ENCODE results near the gene NR1H2.
"Not testable (repeated sequence)": the region's sequence is repeated elsewhere in the genome, so short reads cannot be mapped to it uniquely, and the experiment has no call there.

NR1H2 gene

DNA sequence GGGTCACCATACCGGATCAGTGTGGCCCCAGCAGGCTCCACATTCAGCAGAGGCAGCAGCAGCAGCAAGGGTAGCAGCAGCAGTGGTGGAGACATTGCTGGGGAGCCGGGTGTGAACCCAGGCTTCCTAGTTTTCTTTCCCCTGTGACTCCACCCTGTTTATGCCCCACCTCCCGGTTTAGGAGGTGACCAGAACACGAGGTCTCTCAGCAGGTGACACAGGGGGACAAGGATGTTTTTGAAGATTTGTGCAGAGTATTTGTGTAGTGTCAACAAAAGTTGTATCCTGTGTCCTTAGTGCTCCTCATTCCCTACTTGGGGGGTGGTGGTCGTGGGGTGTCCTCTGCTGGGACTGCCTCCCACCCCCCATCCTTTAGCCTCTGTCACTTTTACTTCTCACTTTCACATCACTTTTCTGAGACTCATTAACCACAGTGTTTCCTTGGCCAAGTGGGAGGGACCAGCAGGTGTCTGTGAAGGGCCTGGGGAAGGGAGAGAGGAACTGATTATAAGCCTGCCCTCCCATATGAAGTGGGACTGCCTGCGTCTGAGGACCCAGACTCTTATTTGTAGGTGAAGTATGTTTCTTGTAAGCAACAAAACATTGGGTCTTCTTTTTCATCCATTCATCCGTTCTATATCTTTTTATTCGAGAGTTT, 31.5 kb upstream of the NR1H2 start:
- DNase-seq (ENCODE audit: low read depth, low spot score), result no peak

DNA sequence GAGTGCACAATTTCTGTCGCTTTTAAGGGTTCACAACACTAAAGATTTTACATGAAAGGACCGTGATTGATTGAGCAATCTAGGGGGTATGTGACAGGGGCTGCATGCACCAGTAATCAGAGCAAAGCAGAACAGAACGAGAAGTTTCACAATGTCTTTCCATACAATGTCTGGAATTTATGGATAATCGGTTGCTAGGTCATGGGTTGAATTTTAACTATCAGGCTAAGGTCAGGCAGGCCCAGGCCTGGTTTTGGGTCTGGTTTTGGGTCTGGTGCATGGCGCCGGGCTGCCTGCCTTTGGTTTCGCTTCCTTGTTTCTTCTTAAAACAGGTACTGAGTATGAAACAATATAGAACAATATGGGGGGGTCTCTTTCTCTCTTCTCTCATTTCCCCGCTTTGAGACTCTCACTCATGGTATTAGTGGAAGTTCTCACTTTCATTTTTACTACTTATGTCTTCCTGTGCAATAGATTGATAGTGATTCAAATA, 29.1 kb upstream of the NR1H2 start:
- DNase-seq (ENCODE audit: low read depth, low spot score), result not testable (repeated sequence)

DNA sequence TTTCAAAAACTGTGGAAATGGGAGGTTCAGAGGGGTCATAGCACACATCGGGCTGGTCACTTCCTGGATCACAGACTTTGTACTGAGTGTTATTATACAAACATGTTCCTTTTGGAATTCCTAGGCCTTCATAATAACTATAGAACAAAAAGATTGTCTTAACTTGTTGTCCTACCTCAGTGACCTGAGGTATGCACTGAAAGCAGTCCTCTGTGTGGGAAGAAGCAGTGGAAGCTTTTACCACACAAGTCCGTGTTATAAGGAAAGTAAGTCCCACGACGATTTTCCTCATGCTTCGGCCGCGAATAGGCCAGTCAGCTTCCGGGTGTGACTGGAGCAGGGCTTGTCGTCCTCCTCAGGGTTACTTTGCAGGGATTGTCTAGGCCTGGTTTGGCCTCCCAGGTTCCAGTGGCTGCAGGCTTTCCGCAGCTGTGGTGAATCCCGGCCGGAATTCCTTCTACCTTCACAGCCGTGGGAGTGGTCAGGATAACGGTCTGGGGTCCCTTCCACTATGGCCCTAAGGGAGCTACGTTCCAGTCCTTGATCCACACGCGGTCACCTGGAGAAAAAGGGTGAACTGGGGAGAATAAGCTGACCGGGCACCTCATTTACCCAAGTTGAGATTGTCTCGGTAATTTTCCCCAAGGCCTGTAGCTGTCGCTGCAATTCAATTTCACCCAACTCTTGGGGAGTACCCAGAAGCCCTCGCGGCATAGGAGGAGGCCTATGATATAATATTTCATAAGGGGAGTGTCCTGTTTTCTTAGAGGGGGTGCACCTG, 26.8 kb upstream of the NR1H2 start:
- DNase-seq (ENCODE audit: low read depth, low spot score), result no peak

DNA sequence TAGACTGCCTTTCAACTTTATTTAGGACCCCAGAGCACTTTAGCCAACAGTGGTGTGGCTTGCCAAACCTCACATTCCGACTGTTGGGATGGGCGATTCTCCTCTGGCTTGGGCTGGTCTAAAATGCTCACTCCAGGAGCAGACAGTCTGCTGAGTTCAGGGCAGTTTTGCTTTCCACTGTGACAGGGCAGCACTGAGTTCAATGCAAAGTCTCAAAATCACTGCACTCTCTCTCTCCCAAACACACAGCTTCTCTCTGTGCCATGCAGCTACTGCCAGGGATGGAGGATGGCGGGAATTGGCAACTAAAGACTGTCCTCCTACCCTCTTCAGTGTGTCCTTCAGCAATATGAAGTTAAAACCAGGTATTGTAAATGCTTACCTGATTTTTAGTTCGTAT, 24.0 kb upstream of the NR1H2 start:
- no peak for DNase-seq (ENCODE audit: low read depth, low spot score)

DNA sequence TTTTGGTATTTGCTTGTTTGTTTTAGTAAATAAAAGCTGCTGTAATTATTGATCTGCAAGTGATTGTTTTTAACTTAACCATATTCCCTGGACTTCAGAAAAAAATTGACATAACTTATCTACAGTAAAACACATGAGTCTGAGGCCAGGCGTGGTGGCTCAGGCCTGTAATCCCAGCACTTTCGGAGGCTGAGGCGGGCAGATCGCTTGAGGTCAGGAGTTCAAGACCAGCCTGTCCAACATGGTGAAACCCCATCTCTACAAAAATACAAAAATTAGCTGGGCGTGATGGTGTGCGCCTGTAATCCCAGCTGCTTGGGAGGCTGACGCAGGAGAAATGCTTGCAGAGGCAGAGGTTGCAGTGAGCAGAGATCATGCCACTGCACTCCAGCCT, 22.8 kb upstream of the NR1H2 start:
- not testable (repeated sequence) for DNase-seq (ENCODE audit: low read depth, low spot score)

DNA sequence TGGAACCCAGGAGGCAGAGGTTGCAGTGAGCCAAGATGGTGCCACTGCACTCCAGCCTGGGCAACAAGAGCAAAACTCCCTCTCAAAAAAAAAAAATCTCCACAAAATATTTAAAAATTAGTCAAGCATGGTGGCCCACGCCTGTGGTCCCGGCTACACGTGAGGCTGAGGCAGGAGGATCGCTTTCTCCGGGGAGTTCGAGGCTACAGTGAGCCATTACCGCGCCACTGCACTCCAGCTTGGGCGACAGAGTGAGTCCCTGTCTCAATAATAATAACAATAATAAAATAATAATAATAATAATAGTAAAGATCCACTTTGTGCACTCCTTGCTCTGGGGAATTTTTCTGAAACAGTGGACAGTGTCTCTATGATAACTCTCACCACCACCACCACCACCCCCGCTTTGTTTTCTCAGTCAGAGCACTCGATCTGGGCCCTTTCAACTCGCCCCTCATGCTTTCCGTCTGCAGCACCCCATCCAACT, 19.5 kb upstream of the NR1H2 start:
- no peak for DNase-seq (ENCODE audit: low read depth, low spot score)

DNA sequence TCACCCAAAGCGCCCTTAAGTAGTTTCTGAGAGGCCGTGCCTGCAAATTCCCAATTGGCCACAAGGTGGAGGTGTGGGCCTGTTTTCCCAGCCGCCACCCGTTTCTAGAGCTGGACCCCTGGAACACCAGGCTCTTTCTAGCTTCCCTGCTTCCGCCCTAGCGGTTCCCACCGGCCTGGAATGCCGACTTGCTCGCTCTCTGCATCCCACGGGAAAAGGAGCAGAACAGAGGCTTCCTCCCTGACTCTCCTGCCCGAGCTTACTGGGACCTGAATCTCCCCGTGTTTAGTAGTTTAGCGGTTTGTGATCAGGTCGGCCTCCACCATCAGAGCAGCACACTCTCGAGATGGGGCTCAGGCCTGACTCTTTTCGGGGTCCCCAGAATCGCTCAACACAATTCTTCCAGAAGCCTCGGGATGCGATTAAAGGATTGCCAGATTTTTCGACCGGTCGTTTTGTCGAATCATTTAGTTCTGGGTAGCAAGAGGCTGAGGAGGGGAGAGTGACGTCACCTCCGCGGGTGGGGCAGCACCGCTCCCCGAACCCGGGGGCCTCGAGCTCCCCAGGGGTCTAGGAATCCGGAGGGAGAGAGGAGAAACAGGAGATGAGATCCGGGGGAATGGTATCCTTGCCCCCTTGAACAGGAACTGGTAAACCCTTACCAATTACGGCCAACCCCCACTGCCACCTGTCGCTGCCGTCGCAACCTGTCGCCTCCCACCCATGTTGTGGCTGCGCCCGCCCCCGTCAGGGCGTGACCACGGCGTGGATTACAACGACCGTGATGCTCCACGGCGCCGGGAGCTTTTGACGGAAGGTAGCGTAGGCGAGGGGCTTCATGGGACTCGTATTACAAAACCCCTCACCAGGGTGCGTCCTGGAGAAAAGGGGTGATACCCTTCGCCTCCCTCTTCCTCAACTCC, 18.8 kb upstream of the NR1H2 start:
- DNase-seq (ENCODE audit: low read depth, low spot score), result peak; percentile 78

DNA sequence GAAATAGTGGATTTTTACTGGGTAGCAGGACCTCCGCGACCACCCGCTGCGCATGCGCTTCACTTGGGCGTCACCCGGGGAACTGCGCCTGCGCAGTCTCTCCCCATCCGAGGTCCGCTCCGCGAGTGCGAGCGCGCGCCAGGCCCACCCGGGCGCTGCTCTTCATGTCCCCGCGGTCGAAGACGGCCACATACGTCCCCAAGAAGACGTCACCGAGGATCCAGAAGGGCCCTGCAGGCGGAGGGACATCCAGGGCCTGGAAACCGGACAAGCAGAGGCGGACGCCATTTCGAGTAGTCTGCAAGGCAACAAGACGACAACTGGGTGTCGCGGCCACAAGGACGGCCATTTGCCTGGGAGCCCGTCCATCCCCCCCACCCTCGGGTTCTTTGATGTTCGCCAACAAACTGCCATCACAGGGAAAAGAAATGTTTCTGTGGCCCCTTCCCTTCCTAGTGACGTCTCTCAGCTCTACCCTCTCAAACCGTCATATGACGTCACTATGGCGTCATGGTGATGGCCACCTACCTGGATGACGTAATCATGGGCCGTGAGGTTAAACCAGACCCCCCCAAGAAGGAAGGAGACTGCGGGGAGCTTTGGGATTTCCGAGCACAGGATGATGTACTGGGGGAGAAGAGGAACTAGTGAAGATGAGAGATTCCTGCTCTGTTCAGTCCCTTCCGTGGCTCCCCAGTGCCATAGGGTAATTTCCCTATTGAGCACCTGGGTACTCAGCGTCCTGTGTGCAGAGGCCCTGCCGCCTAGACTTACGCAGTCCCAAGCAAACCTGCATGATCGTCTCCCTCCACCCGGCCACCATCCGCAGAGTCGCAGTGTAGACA, 17.6 kb upstream of the NR1H2 start:
- DNase-seq (ENCODE audit: low read depth, low spot score), result peak; percentile 58

DNA sequence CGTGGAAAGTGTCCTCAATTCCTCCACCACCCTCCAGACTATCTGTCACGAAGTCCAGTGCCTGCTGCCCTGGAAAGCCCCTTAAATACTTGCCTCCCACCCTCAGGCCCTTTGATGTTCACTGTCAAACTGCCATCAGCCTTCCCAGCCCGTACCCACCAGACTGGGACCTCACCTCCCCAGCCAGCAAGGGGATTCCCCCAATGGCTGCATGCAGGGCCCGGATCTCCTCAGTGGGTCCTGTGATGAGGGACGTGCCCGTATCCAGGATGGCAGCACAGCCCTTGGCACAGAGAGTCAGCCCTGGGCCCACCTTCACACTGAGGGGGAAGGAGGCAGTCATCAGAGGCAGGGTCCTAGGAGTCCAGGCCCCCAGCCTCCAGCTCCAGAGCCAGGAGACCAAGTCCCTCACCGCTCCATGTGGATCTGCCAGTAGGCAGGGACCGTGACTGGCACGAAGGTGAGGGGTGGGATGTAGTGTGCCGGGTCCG, 16.9 kb upstream of the NR1H2 start:
- no peak for DNase-seq (ENCODE audit: low read depth, low spot score)

DNA sequence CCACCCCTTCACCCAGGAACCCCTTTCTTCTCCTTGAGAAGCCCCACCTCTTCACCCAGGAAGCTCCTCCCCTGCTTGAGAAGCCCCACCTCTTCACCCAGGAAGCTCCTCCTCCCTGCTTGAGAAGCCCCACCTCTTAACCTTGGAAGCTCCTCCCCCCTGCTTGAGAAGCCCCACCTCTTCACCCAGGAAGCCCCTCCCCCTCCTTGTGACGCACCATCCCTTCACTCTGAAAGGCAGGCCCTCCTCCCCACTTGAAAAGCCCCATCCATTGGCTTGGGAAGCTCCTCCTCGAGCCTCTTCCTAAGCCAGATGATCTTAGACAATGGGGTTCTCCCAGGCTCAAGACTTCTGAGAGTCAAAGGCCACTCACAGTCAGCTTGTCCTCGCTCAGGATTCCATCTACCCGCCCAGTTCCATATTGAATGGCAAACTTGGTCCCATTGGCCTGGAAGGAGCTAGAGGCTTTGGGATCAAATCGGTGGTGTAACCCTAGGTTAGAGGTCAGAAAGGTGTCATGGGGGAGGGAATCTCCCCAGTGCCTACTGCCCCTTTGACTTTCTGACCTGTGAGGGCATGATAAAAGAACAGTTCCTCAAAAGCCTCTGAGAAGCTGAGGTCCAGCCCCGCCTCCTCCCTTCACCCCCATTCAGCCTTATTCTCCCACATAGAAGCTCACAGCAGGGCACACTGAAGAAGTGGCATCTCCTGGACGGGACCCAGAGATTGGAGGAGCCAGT, 14.8 kb upstream of the NR1H2 start:
- DNase-seq (ENCODE audit: low read depth, low spot score), result no peak

DNA sequence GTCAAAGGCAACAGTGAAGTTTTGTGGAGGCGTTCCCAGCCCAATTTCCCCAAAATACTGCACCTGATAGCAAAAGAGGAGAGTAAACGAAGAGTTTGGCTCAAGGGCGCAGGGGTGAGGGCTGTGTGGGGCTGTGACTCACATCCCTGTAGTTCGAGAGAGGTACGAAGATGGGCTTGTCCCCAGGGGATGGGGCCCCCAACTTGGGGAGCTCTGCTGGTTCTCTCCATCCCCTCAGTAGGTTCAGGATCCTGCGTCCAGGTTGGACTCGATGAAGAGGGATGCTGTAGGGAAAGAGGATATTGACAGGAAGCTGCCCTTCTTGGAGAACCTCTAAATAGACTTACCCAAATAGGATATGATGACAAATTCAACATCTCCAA, 14.2 kb upstream of the NR1H2 start:
- no peak for DNase-seq (ENCODE audit: low read depth, low spot score)

DNA sequence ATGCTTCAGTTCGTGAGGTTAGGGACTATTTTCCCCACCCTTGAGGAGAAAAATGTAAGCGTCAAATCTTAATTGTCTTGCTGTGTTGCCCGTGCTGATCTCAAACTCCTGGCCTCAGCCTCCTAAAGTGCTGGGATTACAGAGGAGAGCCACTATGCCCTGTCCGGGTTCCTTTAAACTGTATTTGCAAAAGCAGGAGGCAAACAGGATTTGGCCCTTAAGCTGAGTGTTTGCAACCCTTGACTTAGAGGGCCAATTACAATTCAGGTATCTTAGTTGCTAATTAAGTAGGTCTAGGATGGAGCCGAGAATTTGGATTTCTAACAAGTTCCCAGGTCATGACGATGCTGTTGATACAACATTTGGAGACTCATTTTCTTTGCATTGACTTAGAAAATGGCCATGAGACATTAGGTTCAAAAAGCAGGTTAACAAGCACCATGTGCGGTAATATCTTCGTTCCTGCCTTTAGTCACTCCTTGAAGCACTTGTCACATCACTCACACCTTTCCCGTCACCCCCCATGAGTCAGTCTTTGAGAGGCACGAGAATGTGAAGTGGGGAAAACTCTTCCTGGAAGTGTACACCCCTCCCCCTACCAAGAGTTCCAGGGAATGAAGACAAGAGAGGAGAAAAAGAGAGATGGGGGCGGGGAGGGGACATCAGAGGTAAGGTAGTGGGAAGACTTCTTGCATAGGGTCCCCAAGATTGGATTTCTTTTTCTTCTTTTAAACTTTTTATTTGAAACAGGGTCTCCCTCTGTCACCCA, 13.4 kb upstream of the NR1H2 start:
- no peak for DNase-seq (ENCODE audit: low read depth, low spot score)

DNA sequence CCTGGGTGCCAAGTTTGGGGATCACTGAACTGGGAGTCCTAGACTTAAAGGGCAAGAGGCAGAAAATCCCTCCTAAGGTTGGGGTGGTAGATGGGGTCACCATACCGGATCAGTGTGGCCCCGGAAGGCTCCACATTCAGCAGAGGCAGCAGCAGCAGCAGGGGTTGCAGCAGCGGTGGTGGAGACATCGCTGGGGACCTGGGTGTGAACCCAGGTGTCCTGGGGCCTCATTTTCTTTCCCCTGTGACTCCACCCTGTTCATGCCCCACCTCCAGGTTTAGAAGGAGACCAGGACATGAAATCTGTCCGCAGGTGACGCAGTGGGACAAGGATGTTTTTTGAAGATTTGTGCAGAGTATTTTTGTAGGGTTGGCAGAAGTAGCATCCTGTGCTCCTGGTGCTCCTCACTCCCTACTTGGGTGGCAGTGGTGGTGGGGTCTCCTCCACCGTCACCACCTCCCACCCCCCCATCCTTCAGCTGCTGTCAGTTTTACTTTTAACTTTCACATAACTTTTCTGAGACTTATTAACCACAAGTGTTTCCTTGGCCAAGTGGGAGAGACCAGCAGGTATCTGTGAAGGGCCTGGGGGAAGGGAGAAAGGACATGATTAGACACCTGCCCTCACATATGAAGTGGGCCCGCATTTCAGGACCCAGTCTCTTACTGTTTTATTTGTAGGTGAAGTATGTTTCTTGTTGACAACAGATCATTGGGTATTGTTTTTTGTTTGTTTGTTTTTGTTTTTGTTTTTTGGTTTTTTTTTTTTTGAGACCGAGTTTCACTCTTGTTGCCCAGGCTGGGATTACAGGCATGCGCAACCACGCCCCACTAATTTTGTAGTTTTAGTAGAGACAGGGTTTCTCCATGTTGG, 10.6 kb upstream of the NR1H2 start, which contains the start of gene NAPSA:
NAPSA (minus strand) TSS at position 206 of the 873 bp plus-strand sequence; CDS start at position 188, 18 bp downstream.
- no peak for DNase-seq (ENCODE audit: low read depth, low spot score)

DNA sequence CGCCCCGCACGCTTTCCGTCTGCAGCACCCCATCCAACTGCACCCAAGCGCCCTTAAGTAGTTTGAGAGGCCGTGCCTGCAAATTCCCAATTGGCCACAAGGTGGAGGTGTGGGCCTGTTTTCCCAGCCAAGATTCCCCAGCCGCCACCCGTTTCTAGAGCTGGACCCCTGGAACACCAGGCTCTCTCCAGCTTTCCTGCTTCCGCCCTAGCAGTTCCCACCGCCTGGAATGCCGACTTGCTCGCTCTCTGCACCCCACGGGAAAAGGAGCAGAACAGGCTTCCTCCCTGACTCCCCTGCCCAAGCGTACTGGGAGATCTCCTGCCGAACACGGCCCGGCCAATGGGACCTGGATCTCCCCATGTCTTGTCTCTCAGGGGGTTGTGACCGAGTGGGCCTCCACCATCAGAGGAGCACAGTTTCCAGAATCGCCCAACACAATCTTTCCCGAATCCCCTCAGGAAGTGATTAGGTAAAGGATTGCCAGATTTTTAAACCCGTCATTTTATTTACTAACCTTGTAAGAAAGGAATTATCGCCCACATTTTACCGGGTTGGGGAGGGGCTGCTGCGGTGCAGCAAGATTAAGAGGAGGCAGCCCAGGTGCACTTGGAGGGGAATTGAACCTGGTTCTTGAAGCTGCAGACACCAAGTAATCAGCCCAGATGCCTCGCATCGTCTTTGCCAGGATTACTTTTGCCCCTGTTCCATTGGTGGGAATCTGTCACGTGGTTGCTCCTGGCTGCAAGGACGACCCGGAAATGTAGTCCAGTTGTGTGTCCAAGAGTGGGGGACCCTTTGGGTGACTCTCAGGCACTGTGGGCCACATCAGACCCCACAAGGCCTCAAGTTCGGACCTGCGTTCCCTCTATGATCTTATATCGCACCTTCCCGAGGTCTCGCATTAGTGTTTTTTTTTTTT, 7.3 kb upstream of the NR1H2 start:
- DNase-seq (ENCODE audit: low read depth, low spot score), result peak; percentile 50

DNA sequence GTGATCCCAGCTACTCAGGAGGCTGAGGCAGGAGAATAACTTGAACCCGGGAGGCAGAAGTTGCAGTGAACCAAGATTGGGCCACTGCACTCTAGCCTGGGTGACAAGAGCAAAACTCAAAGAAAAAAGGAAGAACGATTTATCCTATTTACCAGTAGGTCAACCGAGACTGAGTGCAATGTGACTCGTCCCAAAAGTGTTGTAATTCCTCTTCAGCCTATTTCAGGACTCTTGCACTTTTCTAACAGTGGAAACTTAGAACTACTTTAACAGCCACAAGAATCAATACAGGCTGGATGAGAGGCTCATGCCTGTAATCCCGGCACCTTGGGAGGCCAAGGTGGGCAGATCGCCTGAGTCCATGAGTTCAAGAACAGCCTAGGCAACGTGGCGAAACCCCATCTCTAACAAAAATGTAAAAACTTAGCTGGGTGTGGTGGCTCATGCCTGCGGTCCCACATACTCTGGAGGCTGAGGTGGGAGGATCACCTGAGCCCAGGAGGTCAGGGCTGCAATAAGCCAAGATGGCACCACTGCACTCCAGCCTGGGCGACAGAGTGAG, 4.3 kb upstream of the NR1H2 start:
- no peak for DNase-seq (ENCODE audit: low read depth, low spot score)

DNA sequence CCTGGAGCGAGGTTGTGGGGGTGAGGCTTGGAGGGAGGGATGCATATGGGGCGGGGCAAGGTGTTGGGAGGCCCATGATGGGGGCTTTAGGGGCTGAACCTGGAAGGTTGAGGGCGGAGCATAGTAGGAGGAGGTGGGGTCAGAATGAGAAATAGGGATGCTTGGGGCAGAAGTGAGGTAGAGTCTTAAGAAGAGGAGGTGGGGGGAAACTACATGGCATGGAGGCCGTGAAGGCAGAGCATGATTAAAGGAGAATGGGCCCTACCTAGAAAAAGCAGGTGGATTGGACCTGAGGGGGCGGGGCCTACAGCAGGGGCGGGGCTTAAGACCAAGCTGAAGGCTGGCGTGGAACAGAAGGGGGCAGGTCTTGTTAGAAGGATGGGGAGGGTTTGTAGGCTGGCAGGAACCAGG, 799 bp downstream of the NR1H2 start:
- no peak for DNase-seq (ENCODE audit: low read depth, low spot score)

DNA sequence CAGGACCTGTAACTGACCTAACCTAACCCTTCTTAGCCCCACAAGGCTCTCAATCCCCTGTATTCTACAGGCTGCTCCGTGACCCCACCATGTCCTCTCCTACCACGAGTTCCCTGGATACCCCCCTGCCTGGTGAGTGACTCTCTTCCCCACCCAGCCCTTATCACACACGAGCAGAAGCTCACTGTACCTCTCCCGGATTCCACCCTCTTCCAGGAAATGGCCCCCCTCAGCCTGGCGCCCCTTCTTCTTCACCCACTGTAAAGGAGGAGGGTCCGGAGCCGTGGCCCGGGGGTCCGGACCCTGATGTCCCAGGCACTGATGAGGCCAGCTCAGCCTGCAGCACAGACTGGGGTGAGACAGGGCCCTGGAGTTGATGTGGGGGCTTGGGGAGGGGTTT, 1.3 kb downstream of the NR1H2 start:
- DNase-seq (ENCODE audit: low read depth, low spot score), result no peak
